Upper lobe of right lung (tissue), 1 donor: ENCODE measurements around the gene KRTAP26-1. TPM values are rescaled to one million over a fixed set of nuclear protein-coding genes. Genes with fewer than 3 reads are reported as not detected.

Source experiments
- ATAC-seq: fragments of 200-7000 bp; cut with Tn5 transposase; one replicate; pipeline ENCODE4 v1.9.1; 2020; ENCODE audit warnings: mild to moderate bottlenecking, moderate library complexity
- DNase-seq: peaks from one replicate; pipeline ENCODE4 v3.0.0-alpha.2; 2020
- H3K27ac ChIP-seq: fragments of 200-600 bp; one replicate; pipeline ENCODE4 v1.8.0; 2022
- H3K27me3 ChIP-seq: fragments of 200-600 bp; one replicate; pipeline ENCODE4 v1.8.0; 2022; ENCODE audit warnings: mild to moderate bottlenecking
- H3K36me3 ChIP-seq: fragments of 200-600 bp; one replicate; pipeline ENCODE4 v1.8.0; 2022
- H3K4me1 ChIP-seq: fragments of 200-600 bp; one replicate; pipeline ENCODE4 v1.8.0; 2022
- H3K4me3 ChIP-seq: fragments of 200-600 bp; one replicate; pipeline ENCODE4 v1.8.0; 2022; ENCODE audit warnings: mild to moderate bottlenecking
- H3K9me3 ChIP-seq: fragments of 200-600 bp; one replicate; pipeline ENCODE4 v1.8.0; 2022
- intact Hi-C: fragments of 100-400 bp; cut with DNase I; formaldehyde crosslinking; loops from one replicate; pipeline ENCODE4 v1.11.0; 2022
- total RNA-seq: library from RNA; stranded (reverse); fragmentation: NEBNext Ultra II Directional; extraction: Animal tissue kit (Norgen Biotek cat#: 25700); gene quantifications from one replicate; pipeline ENCODE4 v1.2.1, GENCODE V29; 2021
- TF ChIP-seq, protein P1 (sequence below): fragments of 200-600 bp; IDR thresholded peaks from one replicate; pipeline ENCODE4 v1.8.0; 2022; ENCODE audit warnings: antibody characterized with exemption
- donor health status: DM: no; HTN: yes; CAD: no; lungs with severe emphysema.

Gene KRTAP26-1
- total RNA-seq, 1 donor from 2014 or later: not detected

DNA sequence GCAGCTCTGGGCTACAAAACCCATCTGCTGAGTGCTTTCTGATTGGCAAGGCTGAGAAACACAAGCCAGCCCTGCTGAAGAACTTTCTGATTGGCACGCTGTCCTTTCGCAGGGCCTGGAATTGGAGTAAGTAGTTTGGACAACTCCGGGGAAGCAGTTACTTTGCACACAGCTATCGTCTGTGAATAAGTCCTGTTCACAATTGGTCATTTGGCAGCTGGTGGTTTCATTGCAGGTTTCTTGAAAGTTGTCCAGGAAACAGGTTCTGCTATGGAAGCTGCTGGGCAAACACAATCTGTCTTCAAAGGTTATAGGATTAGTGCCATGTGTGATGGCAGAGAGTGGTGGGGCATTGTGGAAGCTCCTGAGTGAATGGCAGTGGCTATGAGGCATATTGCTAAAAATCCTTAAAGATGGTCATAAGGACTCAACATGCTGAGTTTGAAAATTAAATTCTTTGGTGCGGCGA is 17.2 kb upstream of the KRTAP26-1 start, which contains the start of gene KRTAP27-1:
Gene KRTAP27-1, minus strand, starts transcription at position 419 of the 469 bp plus-strand sequence. Its CDS starts 26 bp downstream, at position 393.
- Histone ChIP-seq H3K27ac (no peak within 1 kb of the TSS), H3K36me3 (no peaks in the 10 kb centered on the region), H3K27me3 (no peaks in the 10 kb centered on the region), H3K9me3 (no peaks in the 10 kb centered on the region), H3K4me1 (no peaks in the 10 kb centered on the region), H3K4me3 (no peak within 1 kb of the TSS)
- DNase-seq (no peak), ATAC-seq (no peak)
- intact Hi-C loops: no loop called here
- TF ChIP-seq, protein P1, sequence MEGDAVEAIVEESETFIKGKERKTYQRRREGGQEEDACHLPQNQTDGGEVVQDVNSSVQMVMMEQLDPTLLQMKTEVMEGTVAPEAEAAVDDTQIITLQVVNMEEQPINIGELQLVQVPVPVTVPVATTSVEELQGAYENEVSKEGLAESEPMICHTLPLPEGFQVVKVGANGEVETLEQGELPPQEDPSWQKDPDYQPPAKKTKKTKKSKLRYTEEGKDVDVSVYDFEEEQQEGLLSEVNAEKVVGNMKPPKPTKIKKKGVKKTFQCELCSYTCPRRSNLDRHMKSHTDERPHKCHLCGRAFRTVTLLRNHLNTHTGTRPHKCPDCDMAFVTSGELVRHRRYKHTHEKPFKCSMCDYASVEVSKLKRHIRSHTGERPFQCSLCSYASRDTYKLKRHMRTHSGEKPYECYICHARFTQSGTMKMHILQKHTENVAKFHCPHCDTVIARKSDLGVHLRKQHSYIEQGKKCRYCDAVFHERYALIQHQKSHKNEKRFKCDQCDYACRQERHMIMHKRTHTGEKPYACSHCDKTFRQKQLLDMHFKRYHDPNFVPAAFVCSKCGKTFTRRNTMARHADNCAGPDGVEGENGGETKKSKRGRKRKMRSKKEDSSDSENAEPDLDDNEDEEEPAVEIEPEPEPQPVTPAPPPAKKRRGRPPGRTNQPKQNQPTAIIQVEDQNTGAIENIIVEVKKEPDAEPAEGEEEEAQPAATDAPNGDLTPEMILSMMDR: no peak

DNA sequence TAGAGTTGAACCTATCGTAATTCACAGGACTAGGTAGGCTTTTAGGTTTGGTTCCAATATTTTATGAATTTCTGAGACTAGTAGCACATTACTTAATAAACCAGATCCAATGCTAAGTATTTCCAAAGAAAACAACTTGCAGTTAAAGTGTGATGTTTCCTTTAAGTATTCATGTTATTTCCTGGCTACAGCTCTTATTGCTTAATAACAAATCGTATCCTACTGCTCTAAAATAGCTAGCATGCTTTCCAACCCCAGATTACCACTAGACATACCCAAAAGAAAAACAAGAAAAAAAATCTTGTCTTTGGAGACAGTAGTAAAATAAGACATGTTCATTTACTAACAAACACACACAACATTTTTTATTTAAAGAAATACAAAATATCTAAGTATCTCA is 16.5 kb upstream of the KRTAP26-1 start:
- DNase-seq (no peak), ATAC-seq (no peak)
- Histone ChIP-seq H3K27ac (no peak overlapping the region), H3K9me3 (no peaks in the 10 kb centered on the region), H3K4me1 (no peaks in the 10 kb centered on the region), H3K4me3 (no peak overlapping the region), H3K27me3 (no peaks in the 10 kb centered on the region), H3K36me3 (no peaks in the 10 kb centered on the region)
- TF ChIP-seq, protein P1: no peak
- intact Hi-C loops: no loop called here

DNA sequence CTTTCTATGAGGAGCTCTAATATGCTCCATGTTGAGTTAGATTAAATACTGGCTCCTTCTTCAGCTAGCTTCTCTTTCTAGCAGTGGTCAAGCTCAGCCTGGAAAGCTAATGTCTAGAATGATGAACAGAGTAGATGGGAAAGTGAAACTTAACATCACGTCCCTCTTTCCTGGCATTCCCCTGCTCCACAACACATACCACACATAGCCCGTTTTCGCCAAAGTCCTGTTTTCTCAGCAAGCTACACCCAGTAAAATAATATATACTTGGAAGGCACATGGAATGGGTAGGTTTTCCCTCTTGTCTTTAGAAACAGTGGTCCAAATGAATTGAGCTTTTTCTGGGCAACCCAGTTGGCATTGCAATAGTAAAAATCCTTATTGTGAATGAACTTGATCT is 13.6 kb upstream of the KRTAP26-1 start:
- TF ChIP-seq, protein P1: no peak
- ATAC-seq (no peak), DNase-seq (no peak)
- Histone ChIP-seq H3K4me3 (no peak overlapping the region), H3K36me3 (no peaks in the 10 kb centered on the region), H3K27me3 (no peaks in the 10 kb centered on the region), H3K4me1 (no peaks in the 10 kb centered on the region), H3K27ac (no peak overlapping the region), H3K9me3 (no peaks in the 10 kb centered on the region)
- intact Hi-C loops: no loop called here

DNA sequence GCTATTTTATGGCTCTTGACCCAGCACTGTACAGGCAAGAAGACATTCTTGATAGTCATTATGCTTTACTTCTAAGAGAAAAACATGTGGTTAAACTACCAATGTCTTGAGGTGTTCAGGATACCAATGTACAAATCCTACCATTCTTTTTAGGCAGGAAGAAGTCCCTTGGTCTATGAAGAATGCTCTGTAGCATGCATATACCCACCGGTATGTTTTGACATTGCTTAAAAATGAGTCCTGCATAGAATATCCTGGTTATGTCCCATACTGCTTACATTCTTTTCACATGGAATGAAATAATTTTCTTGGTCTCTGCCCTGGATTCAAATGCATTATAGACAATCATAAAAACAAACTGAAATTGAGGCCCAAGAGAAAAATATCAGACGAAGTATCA is 12.6 kb upstream of the KRTAP26-1 start:
- H3K9me3 ChIP-seq: no peaks in the 10 kb centered on the region
- no peak for DNase-seq
- intact Hi-C loops: no loop called here
- no peak overlapping the region for H3K27ac ChIP-seq
- no peak for ATAC-seq
- TF ChIP-seq, protein P1: no peak
- no peak overlapping the region for H3K4me3 ChIP-seq
- no peaks in the 10 kb centered on the region for H3K27me3 ChIP-seq
- no peaks in the 10 kb centered on the region for H3K4me1 ChIP-seq
- no peaks in the 10 kb centered on the region for H3K36me3 ChIP-seq

DNA sequence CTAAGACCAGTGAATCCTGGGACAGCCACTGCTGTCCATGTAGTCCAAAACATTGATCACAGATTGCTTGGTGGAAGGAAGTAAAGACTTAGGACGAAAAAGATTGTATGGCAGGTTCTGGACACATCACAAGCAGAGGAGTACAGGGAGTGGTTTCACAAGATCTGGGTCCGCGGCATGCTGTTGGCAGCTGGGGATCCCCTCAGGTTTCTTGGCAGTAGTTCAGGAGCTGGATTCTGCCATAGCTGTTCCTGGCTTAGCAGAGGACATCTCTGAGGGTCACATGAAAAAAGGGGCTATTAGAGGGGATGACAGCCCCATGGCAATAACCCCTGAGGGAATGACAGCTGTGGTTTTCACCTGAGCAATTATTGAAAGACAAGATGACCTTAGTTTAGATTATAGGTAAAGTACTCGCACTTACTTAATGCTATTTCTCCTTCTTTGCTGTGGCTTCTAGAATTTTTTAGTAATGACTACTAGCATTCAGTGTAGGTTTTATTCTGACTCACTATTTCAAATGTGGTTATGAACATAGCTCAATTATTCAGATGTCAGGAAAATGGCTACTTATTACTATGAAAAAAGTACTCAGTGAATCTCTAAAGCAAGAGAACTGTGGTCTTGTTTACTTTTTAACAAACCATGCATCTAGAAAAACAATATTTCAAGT is 9.2 kb upstream of the KRTAP26-1 start:
- TF ChIP-seq, protein P1: no peak
- DNase-seq: no peak
- no peak for ATAC-seq
- no peak overlapping the region for H3K27ac ChIP-seq
- H3K9me3 ChIP-seq: no peaks in the 10 kb centered on the region
- intact Hi-C loops: no loop called here
- H3K36me3 ChIP-seq: no peaks in the 10 kb centered on the region
- H3K4me3 ChIP-seq: no peak overlapping the region
- no peaks in the 10 kb centered on the region for H3K4me1 ChIP-seq
- H3K27me3 ChIP-seq: no peaks in the 10 kb centered on the region
